ENCODE measurements around the gene APPBP2.
"Not testable (repeated sequence)": the region's sequence is repeated elsewhere in the genome, so short reads cannot be mapped to it uniquely, and the experiment has no call there.

Gene APPBP2

GRCh38 chr17:60534613-60535157 lies 8.6 kb upstream of the APPBP2 start:
- DNase-seq (ENCODE audit: low read depth), result no peak

DNA sequence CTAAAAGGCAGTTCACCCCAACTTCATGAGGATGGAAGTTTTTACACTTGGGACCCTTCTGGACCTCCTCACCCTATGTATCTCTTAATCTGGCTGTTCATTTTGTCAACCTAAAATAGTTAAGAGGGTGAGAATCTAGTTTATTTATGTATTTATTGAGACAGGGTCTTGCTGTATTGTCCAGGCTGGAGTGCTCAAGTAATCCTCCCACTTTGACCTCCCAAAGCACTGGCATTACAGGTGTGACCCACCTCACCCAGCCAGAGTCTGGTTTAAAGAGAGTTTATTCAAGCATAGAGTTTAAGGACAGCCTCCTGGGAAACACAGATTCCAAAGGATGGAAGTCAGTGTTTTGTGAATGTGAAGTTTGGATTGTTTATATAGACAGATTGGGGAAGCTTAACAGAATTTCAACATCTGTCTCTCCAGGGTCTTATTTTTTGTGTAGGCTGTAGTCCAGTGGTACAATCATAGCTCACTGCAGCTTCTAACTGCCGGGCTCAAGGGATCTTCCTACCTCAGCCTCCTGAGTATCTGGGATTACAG lies 8.0 kb upstream of the APPBP2 start:
- no peak for DNase-seq (ENCODE audit: low read depth)

- no peak for DNase-seq (ENCODE audit: low read depth)
These were observed 3.8 kb upstream of the APPBP2 start for GRCh38 chr17:60529806-60530205.

GRCh38 chr17:60528828-60529227 lies 2.8 kb upstream of the APPBP2 start:
- DNase-seq (ENCODE audit: low read depth), result no peak

DNA sequence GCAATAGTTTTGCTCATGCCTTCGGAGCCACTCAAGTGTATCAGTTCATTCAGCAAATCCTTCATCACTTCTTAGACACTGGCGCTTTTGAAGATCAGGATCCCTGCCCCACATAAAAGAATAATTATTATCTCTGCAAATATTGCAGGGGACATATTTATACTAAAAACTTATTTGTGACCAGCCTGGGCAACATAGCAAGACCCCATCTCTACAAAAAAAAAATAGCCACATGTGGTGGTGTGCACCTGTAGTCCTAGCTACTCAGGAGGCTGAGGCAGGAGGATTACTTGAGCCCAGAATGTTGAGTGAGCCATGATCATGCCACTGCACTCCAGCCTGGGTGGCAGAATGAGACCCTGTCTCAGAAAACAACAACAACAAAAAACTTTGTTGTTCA lies 1.7 kb upstream of the APPBP2 start:
- no peak for DNase-seq (ENCODE audit: low read depth)

GRCh38 chr17:60526726-60527125 lies 684 bp upstream of the APPBP2 start:
- no peak for DNase-seq (ENCODE audit: low read depth)

DNA sequence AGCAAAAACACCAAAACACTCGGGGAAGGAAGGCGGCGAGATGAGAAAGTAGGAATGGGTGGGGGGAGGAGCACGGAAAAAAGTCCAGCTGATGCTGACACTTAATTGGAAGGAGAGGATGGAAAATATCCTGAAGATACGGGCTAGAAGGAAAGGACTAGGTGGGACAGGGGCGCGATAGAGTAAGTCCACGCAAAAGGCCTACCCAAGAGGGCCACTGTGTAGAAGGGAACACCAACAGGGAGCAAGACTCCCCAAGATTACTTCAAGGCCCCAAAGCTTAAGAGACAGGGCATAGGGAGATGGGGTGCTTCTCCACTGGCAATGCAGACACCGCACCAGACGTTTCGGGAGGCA lies 736 bp downstream of the APPBP2 start:
- no peak for DNase-seq (ENCODE audit: low read depth)

GRCh38 chr17:60524463-60525327 lies 1.3 kb downstream of the APPBP2 start:
- DNase-seq (ENCODE audit: low read depth), result no peak

DNA sequence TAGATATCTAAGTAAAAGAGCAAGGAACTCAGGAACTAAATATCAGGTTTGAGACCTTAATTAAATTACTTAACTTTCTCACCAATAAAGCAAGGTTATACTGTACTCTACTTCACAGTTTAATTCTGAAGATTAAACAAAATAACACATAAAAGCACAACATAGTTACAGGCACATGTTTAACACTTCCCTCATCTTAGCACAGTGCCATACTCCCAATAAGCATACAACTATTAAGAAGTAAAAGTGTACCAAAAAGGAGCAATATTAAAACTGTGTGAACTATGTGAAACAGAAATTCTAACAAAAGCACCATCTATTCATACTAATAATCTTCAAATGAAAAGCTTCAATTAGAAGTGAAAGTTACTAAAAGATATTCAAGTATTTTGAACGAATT lies 2.2 kb downstream of the APPBP2 start:
- no peak for DNase-seq (ENCODE audit: low read depth)

DNA sequence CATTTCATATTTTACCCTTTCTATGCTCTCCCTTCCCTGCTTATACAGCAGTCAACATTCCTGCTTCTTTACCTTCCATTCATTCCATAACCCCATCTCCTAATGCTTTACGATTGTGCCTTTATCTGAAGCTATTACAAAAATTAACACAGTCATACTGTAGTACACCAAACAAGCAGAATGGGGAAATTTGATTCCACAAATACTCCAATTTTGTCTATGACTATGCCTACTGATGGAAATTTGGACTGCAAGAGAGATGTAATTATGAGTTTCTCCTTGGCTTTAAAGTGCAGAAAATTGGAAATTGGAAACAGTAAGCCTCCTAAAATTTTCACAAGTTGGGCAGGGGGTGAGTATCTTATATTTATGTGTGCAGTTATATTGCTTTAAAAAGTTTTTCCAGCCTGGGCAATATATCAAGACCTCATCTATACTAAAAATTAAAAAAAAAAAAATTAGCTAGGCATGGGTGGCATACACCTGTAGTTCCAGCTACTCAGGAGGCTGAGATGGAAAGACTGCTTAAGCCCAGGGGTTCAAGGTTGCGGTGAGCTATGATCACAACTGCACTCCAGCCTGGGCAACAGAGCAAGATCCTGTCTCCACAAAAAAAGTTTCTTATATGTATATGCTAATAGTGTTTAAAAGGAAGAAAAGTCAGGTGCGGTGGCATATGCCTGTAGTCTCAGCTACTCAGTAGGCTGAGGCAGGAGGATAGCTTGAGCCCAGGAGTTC lies 3.0 kb downstream of the APPBP2 start:
- no peak for DNase-seq (ENCODE audit: low read depth)

DNA sequence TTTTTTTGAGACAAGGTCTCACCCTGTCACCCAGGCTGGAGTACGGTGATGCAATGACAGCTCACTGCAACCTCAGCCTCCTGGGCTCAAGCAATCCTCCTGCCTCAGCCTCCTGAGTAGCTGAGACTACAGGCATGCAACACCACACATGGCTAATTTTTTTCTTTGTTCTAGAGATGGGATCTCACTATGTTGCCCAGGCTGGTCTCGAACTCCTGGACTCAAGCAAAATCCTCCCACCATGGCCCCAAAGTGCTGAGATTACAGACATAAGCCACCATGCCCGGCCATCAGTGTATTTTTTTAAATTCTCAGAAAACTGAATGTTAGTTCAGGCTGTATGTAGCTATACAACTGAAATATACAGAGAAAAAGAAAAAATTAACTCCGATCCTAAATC lies 6.2 kb downstream of the APPBP2 start:
- no peak for DNase-seq (ENCODE audit: low read depth)

GRCh38 chr17:60515683-60516082 lies 10.4 kb downstream of the APPBP2 start:
- not testable (repeated sequence) for DNase-seq (ENCODE audit: low read depth)

DNA sequence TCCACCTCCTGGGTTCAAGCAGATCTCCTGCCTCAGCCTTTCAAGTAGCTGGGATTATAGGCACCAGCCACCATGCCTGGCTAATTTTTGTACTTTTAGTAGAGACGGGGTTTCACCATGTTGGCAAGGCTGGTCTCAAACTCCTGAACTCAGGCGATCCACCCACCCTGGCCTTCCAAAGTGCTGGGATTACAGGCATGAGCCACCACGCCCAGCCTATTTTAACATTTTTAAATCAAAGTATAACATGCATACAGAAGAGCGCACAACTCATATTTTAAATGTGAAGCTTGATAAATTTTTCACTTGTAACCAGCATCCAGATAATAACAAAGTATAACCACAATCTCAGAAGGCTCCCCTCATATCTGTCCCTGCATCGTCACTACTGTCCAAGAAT lies 10.8 kb downstream of the APPBP2 start:
- DNase-seq (ENCODE audit: low read depth), result not testable (repeated sequence)

DNA sequence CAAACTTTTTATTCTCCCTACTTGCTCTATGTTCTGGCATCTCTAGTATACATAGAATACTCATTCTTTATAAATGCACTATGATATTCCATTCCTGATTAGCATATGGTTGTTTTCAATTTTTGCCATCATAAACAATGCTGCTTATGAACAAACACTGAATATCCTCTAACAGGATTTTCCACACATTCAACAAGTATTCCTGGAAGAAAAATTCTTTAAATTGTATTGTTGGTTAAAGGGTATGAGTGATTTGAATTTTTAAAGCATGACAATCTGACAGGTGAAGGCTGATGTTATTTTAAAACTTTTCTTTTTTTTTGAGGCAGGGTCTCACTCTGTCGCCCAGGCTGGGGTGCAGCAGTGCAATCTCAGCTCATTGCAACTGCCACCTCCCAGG lies 11.5 kb downstream of the APPBP2 start:
- no peak for DNase-seq (ENCODE audit: low read depth)

GRCh38 chr17:60514053-60514452 lies 12.0 kb downstream of the APPBP2 start:
- no peak for DNase-seq (ENCODE audit: low read depth)

GRCh38 chr17:60513014-60513413 lies 13.0 kb downstream of the APPBP2 start:
- no peak for DNase-seq (ENCODE audit: low read depth)

- DNase-seq (ENCODE audit: low read depth), result no peak
These were observed 15.3 kb downstream of the APPBP2 start for GRCh38 chr17:60510723-60511122.

- DNase-seq (ENCODE audit: low read depth), result no peak
These were observed 16.0 kb downstream of the APPBP2 start for GRCh38 chr17:60510031-60510430.

- no peak for DNase-seq (ENCODE audit: low read depth)
These were observed 17.6 kb downstream of the APPBP2 start for GRCh38 chr17:60508384-60508980.

DNA sequence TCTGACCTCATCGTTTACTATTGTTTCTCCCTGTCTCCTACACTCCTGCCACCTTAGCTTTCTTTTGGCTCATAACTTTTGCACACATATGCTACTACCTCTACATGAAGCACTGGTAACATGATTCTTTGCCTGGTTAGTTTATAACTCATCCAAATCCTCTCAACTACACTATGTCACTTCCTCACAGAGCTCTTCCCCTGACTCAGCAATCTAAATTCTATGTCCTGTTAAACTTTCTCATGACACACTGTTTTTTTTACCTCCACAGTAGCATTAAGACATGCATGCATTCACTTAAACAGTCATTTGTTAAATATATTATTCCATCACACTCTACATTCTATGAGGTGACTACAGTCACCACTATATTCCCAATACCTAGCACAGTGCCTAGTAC lies 19.7 kb downstream of the APPBP2 start:
- no peak for DNase-seq (ENCODE audit: low read depth)

GRCh38 chr17:60502145-60502544 lies 23.9 kb downstream of the APPBP2 start:
- no peak for DNase-seq (ENCODE audit: low read depth)

DNA sequence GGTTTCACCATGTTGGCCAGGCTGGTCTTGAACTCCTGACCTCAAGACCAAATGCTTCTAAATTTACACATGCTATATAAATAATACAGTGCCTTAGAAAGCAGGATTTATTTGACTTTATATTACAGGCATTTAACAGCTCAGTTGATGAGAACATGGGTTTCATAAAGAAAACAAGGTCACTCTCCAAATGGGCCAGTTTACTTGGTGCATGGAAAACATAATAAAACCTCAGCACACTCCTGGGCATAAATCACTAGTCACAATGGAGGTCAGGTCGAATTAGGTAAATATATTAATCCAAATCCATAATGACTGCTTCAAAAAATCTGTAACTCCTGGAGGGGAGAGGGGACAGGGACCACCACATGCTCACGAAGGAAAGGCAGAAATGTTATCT lies 24.5 kb downstream of the APPBP2 start:
- no peak for DNase-seq (ENCODE audit: low read depth)

DNA sequence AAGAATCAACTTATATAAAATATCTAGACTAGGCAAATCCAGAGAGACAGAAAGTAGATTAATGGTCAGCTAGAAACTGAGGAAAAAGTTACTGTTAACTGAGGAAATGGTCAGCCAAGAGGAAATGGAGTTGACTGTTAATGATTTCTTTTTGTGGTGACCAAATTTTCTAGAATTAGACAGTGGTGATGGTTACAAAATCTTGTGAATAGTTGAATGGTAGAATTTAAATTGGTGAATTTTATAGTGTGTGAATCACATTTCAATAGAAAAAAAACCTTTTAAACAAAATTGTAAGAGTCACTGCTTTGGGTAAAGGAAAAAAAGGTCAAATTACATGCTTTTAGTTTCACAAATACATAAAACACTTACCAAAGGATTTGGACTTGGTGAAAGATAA lies 30.0 kb downstream of the APPBP2 start:
- DNase-seq (ENCODE audit: low read depth), result no peak

Measured in T-helper 22 cell (primary cell).